GM12878 (cell line): ENCODE results near the gene RSPH1. TPM values are rescaled to one million over a fixed set of nuclear protein-coding genes. Genes with fewer than 3 reads are reported as not detected.

Experiments
- ATF7 ChIP-seq: fragments of 450-650 bp; IDR thresholded peaks from 2 replicates; pipeline ENCODE4 v1.6.1; 2016; ENCODE audit warnings: low read depth, mild to moderate bottlenecking
- CBX3 ChIP-seq: fragments of 200-600 bp; sonication (generic); IDR thresholded peaks from 2 replicates; pipeline ENCODE4 v1.6.1; 2016; ENCODE audit warnings: low read depth, borderline replicate concordance
- CHD2 ChIP-seq: IDR thresholded peaks from 2 replicates; pipeline ENCODE4 v1.6.1; 2011; ENCODE audit warnings: low read depth, low read length, improper control_type of control experiment, borderline replicate concordance
- HCFC1 ChIP-seq: fragments of 150-350 bp; IDR thresholded peaks from 2 replicates; pipeline ENCODE4 v1.6.1; 2014; ENCODE audit warnings: low read length
- IRF5 ChIP-seq: fragments of 450-650 bp; IDR thresholded peaks from 2 replicates; pipeline ENCODE4 v1.6.1; 2017; ENCODE audit warnings: borderline replicate concordance
- KAT2A ChIP-seq: conservative IDR thresholded peaks from 2 replicates; pipeline ENCODE4 v1.6.1; 2011; ENCODE audit warnings: low read depth, low read length; ENCODE audit not compliant: control insufficient read depth
- MXI1 ChIP-seq: fragments of 150-350 bp; IDR thresholded peaks from 2 replicates; pipeline ENCODE4 v1.6.1; 2011; ENCODE audit warnings: low read depth, mild to moderate bottlenecking, inconsistent platforms, low read length, improper control_type of control experiment
- MYB ChIP-seq: fragments of 150-350 bp; IDR thresholded peaks from 2 replicates; pipeline ENCODE4 v1.6.1; 2014; ENCODE audit warnings: mild to moderate bottlenecking, low read depth, low read length, borderline replicate concordance
- RB1 ChIP-seq: fragments of 450-650 bp; formaldehyde crosslinking; IDR thresholded peaks from 2 replicates; pipeline ENCODE4 v1.6.1; 2017; ENCODE audit warnings: mild to moderate bottlenecking, borderline replicate concordance
- RUNX3 ChIP-seq: IDR thresholded peaks from 2 replicates; pipeline ENCODE4 v1.6.1; 2012; ENCODE audit warnings: low read length, inconsistent platforms
- SIX5 ChIP-seq: IDR thresholded peaks from 2 replicates; pipeline ENCODE4 v1.6.1; 2011; ENCODE audit warnings: mild to moderate bottlenecking, low read depth, low read length, moderate library complexity; ENCODE audit not compliant: severe bottlenecking
- SREBF1 ChIP-seq: IDR thresholded peaks from 2 replicates; pipeline ENCODE4 v1.6.1; 2012; ENCODE audit warnings: mild to moderate bottlenecking, low read length
- SRF ChIP-seq, 2 experiments: IDR thresholded peaks; 2 replicates each; pipeline ENCODE4 v1.6.1; 2011; ENCODE audit warnings: low read depth in 2 of 2, low read length in 2 of 2, mild to moderate bottlenecking in 1 of 2, moderate library complexity in 1 of 2
- STAT1 ChIP-seq: fragments of 450-650 bp; conservative IDR thresholded peaks from 2 replicates; pipeline ENCODE4 v1.6.1; 2014; ENCODE audit warnings: antibody characterized with exemption, mild to moderate bottlenecking
- TAF1 ChIP-seq: IDR thresholded peaks from 2 replicates; pipeline ENCODE4 v1.6.1; 2011; ENCODE audit warnings: mild to moderate bottlenecking, low read depth, low read length, borderline replicate concordance
- TCF3 ChIP-seq: IDR thresholded peaks from 2 replicates; pipeline ENCODE4 v1.6.1; 2012; ENCODE audit warnings: low read depth, mild to moderate bottlenecking, low read length, borderline replicate concordance; ENCODE audit not compliant: insufficient read depth
- YY1 ChIP-seq: IDR thresholded peaks from 2 replicates; pipeline ENCODE4 v1.6.1; 2011; ENCODE audit warnings: low read depth, mild to moderate bottlenecking, low read length
- ZBTB4 ChIP-seq: fragments of 450-650 bp; formaldehyde crosslinking; IDR thresholded peaks from 2 replicates; pipeline ENCODE4 v1.4.0; 2022; ENCODE audit warnings: mild to moderate bottlenecking, moderate library complexity
- ZNF24 ChIP-seq: fragments of 450-650 bp; IDR thresholded peaks from 2 replicates; pipeline ENCODE4 v1.6.1; 2017; ENCODE audit warnings: antibody characterized with exemption, mild to moderate bottlenecking
- polyA plus RNA-seq, 11 experiments: library from polyadenylated mRNA; depleted of rRNA in 4 of 11; unstranded in 6 of 11; stranded (reverse) in 5 of 11; fragments of >200 nt; fragmentation: Nextera tagmentation in 4 of 11; fragmentation: Illumina TruSeq in 1 of 11; extraction: Ambion mirVana in 4 of 11; extraction: Trizol in 1 of 11; gene quantifications; 1 replicate in 1 of 11; 2 replicates in 10 of 11; pipeline versions ENCODE4 v1.2.1 to v1.2.3, GENCODE V29; 2011 to 2016; ENCODE audit warnings: inconsistent platforms in 2 of 11, missing spikeins in 2 of 11, low read depth in 1 of 11
- total RNA-seq, 4 experiments: library from RNA; depleted of rRNA in 3 of 4; stranded (reverse); fragments of >200 nt in 3 of 4; fragmentation: Illumina TruSeq in 1 of 4; extraction: Trizol in 1 of 4; gene quantifications; 2 replicates each; pipeline versions ENCODE4 v1.2.1 to v1.2.3, GENCODE V29; 2013 to 2021
- TF ChIP-seq, protein P1 (sequence below): fragments of 450-650 bp; IDR thresholded peaks from 2 replicates; pipeline ENCODE4 v1.6.1; 2017; ENCODE audit warnings: mild to moderate bottlenecking, low read depth, inconsistent platforms; ENCODE audit not compliant: poor library complexity, severe bottlenecking
- TF ChIP-seq, protein P2 (sequence below): IDR thresholded peaks from 2 replicates; pipeline ENCODE4 v1.6.1; 2011; ENCODE audit warnings: borderline replicate concordance, low read depth, mild to moderate bottlenecking, moderate library complexity, mixed read lengths, low read length; ENCODE audit not compliant: insufficient read depth; ENCODE audit errors: extremely low read length
- TF ChIP-seq, protein P3 (sequence below): fragments of 450-650 bp; IDR thresholded peaks from 2 replicates; pipeline ENCODE4 v1.6.1; 2016; ENCODE audit warnings: mild to moderate bottlenecking

Gene RSPH1
- total and polyA plus RNA-seq, 10 of the 15 experiments (the other 5 are each of a cell fraction or from before 2014, with no cell fraction given): 0.11 to 1.4 (median 0.38) TPM

DNA sequence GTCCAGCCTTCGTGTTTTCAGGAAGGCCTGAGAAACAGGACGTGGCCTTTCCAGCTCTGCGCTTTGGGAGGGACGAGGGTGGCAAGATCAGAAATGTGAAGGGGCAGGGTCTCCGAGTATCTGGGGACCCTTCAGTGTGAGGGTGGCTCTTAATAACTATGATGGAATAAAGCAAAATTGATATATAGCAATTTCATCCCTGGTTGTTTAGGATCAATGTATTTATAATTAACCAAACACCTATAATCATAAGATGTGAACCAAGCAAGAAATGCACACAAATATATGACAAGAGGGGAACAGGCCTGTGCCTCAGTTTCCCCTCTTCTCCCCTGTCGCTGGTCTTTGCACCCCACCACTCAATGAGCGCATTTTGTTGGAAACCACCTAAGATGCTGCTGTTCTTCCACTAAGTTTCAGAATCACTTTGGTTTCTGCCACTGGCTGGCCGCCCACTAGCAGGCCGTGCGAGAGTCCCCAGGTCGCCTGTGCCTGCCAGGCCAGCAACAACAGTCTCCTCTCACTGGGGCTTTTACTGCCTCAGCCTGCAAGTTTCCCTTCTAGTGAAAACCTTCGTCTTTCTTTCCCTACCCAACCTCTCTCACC lies 55.7 kb downstream of the RSPH1 start (continued):
- TF ChIP-seq, protein P1, sequence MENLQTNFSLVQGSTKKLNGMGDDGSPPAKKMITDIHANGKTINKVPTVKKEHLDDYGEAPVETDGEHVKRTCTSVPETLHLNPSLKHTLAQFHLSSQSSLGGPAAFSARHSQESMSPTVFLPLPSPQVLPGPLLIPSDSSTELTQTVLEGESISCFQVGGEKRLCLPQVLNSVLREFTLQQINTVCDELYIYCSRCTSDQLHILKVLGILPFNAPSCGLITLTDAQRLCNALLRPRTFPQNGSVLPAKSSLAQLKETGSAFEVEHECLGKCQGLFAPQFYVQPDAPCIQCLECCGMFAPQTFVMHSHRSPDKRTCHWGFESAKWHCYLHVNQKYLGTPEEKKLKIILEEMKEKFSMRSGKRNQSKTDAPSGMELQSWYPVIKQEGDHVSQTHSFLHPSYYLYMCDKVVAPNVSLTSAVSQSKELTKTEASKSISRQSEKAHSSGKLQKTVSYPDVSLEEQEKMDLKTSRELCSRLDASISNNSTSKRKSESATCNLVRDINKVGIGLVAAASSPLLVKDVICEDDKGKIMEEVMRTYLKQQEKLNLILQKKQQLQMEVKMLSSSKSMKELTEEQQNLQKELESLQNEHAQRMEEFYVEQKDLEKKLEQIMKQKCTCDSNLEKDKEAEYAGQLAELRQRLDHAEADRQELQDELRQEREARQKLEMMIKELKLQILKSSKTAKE: peak; percentile 62
- no peak for TF ChIP-seq TCF3
- peak; percentile 76 for TF ChIP-seq RUNX3
- no peak for TF ChIP-seq STAT1
- no peak; the same call in 1 of the 2 replicates for TF ChIP-seq ATF7
- 0 out of 2 replicates have a peak, but pooled peaks have one; percentile 52 for TF ChIP-seq CHD2
- peak; percentile 29; the same call in 1 of the 2 replicates for TF ChIP-seq ZNF24
- TF ChIP-seq SRF (IDR thresholded peaks at IDR 0.05; ENCODE audit: low read depth in 2 of 2, low read length in 2 of 2): no peak
- TF ChIP-seq IRF5: no peak
- TF ChIP-seq RB1: no peak
- TF ChIP-seq TAF1: 0 out of 2 replicates have a peak, but pooled peaks have one; percentile 4
- no peak for TF ChIP-seq SREBF1
- TF ChIP-seq MXI1: no peak
- 0 out of 2 replicates have a peak, but pooled peaks have one; percentile 17 for TF ChIP-seq MYB
- TF ChIP-seq HCFC1: no peak
- TF ChIP-seq KAT2A: no peak
- TF ChIP-seq, protein P2, sequence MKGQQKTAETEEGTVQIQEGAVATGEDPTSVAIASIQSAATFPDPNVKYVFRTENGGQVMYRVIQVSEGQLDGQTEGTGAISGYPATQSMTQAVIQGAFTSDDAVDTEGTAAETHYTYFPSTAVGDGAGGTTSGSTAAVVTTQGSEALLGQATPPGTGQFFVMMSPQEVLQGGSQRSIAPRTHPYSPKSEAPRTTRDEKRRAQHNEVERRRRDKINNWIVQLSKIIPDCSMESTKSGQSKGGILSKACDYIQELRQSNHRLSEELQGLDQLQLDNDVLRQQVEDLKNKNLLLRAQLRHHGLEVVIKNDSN: no peak
- TF ChIP-seq, protein P3, sequence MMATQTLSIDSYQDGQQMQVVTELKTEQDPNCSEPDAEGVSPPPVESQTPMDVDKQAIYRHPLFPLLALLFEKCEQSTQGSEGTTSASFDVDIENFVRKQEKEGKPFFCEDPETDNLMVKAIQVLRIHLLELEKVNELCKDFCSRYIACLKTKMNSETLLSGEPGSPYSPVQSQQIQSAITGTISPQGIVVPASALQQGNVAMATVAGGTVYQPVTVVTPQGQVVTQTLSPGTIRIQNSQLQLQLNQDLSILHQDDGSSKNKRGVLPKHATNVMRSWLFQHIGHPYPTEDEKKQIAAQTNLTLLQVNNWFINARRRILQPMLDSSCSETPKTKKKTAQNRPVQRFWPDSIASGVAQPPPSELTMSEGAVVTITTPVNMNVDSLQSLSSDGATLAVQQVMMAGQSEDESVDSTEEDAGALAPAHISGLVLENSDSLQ: no peak
- TF ChIP-seq ZBTB4 (CRISPR knock-in tag): no peak
- no peak for TF ChIP-seq SIX5
- TF ChIP-seq CBX3: no peak
- TF ChIP-seq YY1: peak; percentile 66; the same call in 1 of the 2 replicates
- TF ChIP-seq, all 136 proteins: peak for 48
